Nephron progenitor cell (in vitro differentiated cells): ENCODE results near the gene PCBP3.

Experiments used
- DNase-seq: peaks from one replicate; pipeline ENCODE4 v3.0.0; 2021
- H3K27ac Mint-ChIP-seq: 2 replicates; pipeline ENCODE4 v1.8.0; 2021; ENCODE audit warnings: mild to moderate bottlenecking, moderate library complexity, mixed read lengths
- H3K27me3 Mint-ChIP-seq: 2 replicates; pipeline ENCODE4 v1.8.0; 2021; ENCODE audit warnings: mild to moderate bottlenecking, low read depth, mixed read lengths; ENCODE audit not compliant: poor library complexity
- H3K36me3 Mint-ChIP-seq: 2 replicates; pipeline ENCODE4 v1.8.0; 2021; ENCODE audit warnings: low read depth, mixed read lengths
- H3K4me1 Mint-ChIP-seq: 2 replicates; pipeline ENCODE4 v1.8.0; 2021; ENCODE audit warnings: mixed read lengths
- H3K4me3 Mint-ChIP-seq: 2 replicates; pipeline ENCODE4 v1.8.0; 2021; ENCODE audit warnings: mild to moderate bottlenecking, moderate library complexity, mixed read lengths
- H3K9me3 Mint-ChIP-seq: 2 replicates; pipeline ENCODE4 v1.8.0; 2021; ENCODE audit warnings: mild to moderate bottlenecking, moderate library complexity, mixed read lengths
- CTCF ChIP-seq: fragments of 200-600 bp; sonication (generic); IDR thresholded peaks from 2 replicates; pipeline ENCODE4 v1.5.0; 2021; ENCODE audit warnings: antibody characterized with exemption

Gene PCBP3

GRCh38 chr21:45736042-45736689 lies 92.6 kb downstream of the PCBP3 start:
- Mint-ChIP-seq H3K9me3 (peaks cover 7% of the 10 kb centered on the region), H3K27ac (no peak overlapping the region), H3K4me1 (peaks cover 9% of the 10 kb centered on the region), H3K4me3 (no peak overlapping the region), H3K36me3 (no peaks in the 10 kb centered on the region), H3K27me3 (peaks cover 4% of the 10 kb centered on the region)
- no peak for TF ChIP-seq CTCF
- DNase-seq = no peak

GRCh38 chr21:45736690-45737484 lies 93.4 kb downstream of the PCBP3 start:
- Mint-ChIP-seq H3K27me3 (peaks cover 4% of the 10 kb centered on the region), H3K27ac (no peak overlapping the region), H3K4me1 (peaks cover 9% of the 10 kb centered on the region), H3K36me3 (no peaks in the 10 kb centered on the region), H3K4me3 (no peak overlapping the region), H3K9me3 (peaks cover 7% of the 10 kb centered on the region)
- TF ChIP-seq CTCF = no peak
- no peak for DNase-seq

GRCh38 chr21:45737485-45738166 lies 94.1 kb downstream of the PCBP3 start:
- Mint-ChIP-seq H3K27ac (no peak overlapping the region), H3K4me3 (no peak overlapping the region), H3K36me3 (no peaks in the 10 kb centered on the region), H3K27me3 (peaks cover 4% of the 10 kb centered on the region), H3K4me1 (peaks cover 9% of the 10 kb centered on the region), H3K9me3 (peaks cover 7% of the 10 kb centered on the region)
- TF ChIP-seq CTCF = no peak
- no peak for DNase-seq

GRCh38 chr21:45739218-45740087 lies 95.9 kb downstream of the PCBP3 start:
- Mint-ChIP-seq H3K27ac (no peak overlapping the region), H3K4me1 (peaks cover 9% of the 10 kb centered on the region), H3K27me3 (peaks cover 4% of the 10 kb centered on the region), H3K9me3 (no peaks in the 10 kb centered on the region), H3K4me3 (no peak overlapping the region), H3K36me3 (no peaks in the 10 kb centered on the region)
- TF ChIP-seq CTCF = no peak
- DNase-seq = no peak

- Mint-ChIP-seq H3K27me3 (peaks cover 4% of the 10 kb centered on the region), H3K27ac (no peak overlapping the region), H3K36me3 (no peaks in the 10 kb centered on the region), H3K4me1 (peaks cover 9% of the 10 kb centered on the region), H3K9me3 (peaks cover 4% of the 10 kb centered on the region), H3K4me3 (no peak overlapping the region)
- no peak for TF ChIP-seq CTCF
- no peak for DNase-seq
Observed at GRCh38 chr21:45740088-45740440, 96.5 kb downstream of the PCBP3 start.
